GM06990 (cell line): ENCODE data around the gene ARHGAP42.
A peak's percentile ranks its signal among the peaks of the same experiment; 100 is the strongest.

Source experiments
- DNase-seq: peaks from one replicate; pipeline ENCODE4 v3.0.0-alpha.2; 2011; ENCODE audit not compliant: insufficient read length; ENCODE audit errors: extremely low read depth
- H3K27me3 ChIP-seq: replicated peaks from 2 replicates; pipeline ENCODE4 v1.6.0; 2011; ENCODE audit warnings: low read length; ENCODE audit not compliant: control insufficient read depth, insufficient read depth
- H3K36me3 ChIP-seq: 2 replicates; pipeline ENCODE4 v1.5.1; 2011; ENCODE audit warnings: low read length; ENCODE audit not compliant: control insufficient read depth, insufficient read depth
- H3K4me3 ChIP-seq: replicated peaks from 2 replicates; pipeline ENCODE4 v1.5.1; 2011; ENCODE audit warnings: low read depth, mild to moderate bottlenecking, control low read depth, low read length
- CTCF ChIP-seq: IDR thresholded peaks from 2 replicates; pipeline ENCODE4 v1.5.1; 2011; ENCODE audit warnings: low read length, control low read depth, mild to moderate bottlenecking, inconsistent platforms; ENCODE audit not compliant: insufficient read depth, poor library complexity, severe bottlenecking

ARHGAP42 gene

GRCh38 chr11:100994966-100995365 is 307.9 kb downstream of the ARHGAP42 start:
- Histone ChIP-seq H3K36me3 (no peaks in the 10 kb centered on the region), H3K4me3 (no peak overlapping the region), H3K27me3 (no peaks in the 10 kb centered on the region; the same call in none of the 2 replicates)
- DNase-seq, result no peak
- no peak for TF ChIP-seq CTCF

DNA sequence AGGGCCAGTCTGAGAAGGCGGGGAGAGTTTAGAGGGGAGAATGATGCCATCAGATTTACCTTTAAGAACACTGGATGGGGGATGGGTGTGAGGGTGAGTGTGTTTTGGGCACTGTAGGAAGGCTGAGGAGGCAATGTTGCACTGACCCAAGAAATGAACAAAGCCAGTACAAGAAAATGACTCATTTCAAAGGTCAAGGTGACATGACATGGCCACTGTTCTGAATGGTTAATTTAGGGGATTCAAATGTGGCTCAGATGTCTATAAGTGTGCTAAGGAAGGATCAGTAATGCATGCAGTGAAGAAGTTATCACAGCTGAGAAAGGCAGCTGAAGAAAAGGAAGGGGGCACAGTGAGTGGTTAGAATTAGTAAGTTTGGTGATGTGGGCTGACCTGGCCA is 312.7 kb downstream of the ARHGAP42 start:
- DNase-seq, result no peak
- Histone ChIP-seq H3K4me3 (no peak overlapping the region), H3K27me3 (no peaks in the 10 kb centered on the region; the same call in 1 of the 2 replicates), H3K36me3 (no peaks in the 10 kb centered on the region)
- TF ChIP-seq CTCF, result no peak

- TF ChIP-seq CTCF, result peak; percentile 30
- peak; percentile 4 for DNase-seq
- Histone ChIP-seq H3K27me3 (no peaks in the 10 kb centered on the region; the same call in 1 of the 2 replicates), H3K4me3 (no peak overlapping the region), H3K36me3 (no peaks in the 10 kb centered on the region)
These were observed 316.4 kb downstream of the ARHGAP42 start for GRCh38 chr11:101003468-101003867.

DNA sequence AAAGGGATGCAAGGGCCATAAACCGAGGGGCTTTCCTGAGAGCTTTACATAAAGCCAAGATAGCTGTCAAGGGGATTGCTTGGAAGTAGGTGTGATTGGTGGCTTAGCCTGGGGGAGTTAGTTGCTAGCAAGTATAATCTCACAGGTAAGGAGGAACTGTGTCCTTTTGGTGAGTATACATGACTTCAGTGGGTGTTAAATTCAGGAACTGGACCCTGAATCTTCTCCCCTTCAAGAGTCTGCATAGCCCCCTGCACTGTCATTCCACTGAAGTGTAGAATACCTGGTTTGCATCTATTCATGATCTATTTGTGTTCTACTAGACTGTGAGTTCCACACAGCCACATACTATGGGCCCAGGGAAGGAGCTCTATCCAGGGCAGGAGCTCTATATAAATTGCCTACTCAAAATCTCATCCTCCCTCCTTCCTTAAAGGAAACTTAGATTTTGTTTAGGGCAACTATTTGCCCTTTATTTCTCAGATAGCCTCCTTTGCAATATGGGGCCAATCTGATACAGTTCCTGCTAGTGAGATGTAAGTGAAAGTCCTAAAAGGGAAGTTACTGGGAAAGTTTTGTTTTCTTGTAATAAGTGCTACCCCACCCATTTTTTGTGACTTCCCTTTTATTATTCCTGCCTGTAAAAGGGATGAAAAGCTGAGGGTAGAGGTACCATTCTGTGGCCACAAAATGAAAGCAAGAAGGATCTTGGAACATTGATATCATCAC is 322.0 kb downstream of the ARHGAP42 start:
- Histone ChIP-seq H3K27me3 (no peaks in the 10 kb centered on the region), H3K4me3 (no peak overlapping the region), H3K36me3 (no peaks in the 10 kb centered on the region)
- TF ChIP-seq CTCF, result no peak
- no peak for DNase-seq

- DNase-seq, result no peak
- Histone ChIP-seq H3K4me3 (no peak overlapping the region), H3K36me3 (no peaks in the 10 kb centered on the region), H3K27me3 (no peaks in the 10 kb centered on the region)
- TF ChIP-seq CTCF, result no peak
These were observed 322.6 kb downstream of the ARHGAP42 start for GRCh38 chr11:101009690-101010055.

DNA sequence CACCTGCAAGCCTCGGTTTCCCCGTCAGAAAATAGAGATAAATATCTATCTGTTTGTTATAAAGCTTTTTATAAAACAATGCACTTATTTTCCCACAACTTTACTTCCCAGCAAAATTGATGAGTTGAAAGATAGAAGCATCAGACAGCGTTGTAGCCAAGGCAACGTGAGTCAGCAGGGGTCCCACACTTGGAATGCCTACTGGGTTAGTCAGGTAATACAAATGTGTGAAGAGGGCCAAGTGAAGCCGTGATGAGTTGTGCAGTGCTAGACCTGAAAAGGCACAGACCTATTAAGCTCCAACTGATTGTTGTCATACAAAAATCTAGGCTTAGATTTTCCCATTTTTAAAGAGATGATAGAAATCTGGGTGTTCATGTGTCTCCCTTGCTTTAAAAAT is 323.8 kb downstream of the ARHGAP42 start:
- Histone ChIP-seq H3K36me3 (no peaks in the 10 kb centered on the region), H3K27me3 (no peaks in the 10 kb centered on the region), H3K4me3 (no peak overlapping the region)
- no peak for TF ChIP-seq CTCF
- DNase-seq, result no peak
